Rectal smooth muscle tissue (tissue), 1 donor: ENCODE data around the gene FBXL12.
"Not testable (repeated sequence)": the region's sequence is repeated elsewhere in the genome, so short reads cannot be mapped to it uniquely, and the experiment has no call there.

ENCODE experiments used
- H3K27ac ChIP-seq: one replicate; pipeline ENCODE4 v1.7.0; 2013; ENCODE audit warnings: low read depth, low read length, inconsistent platforms
- H3K27me3 ChIP-seq: one replicate; pipeline ENCODE4 v1.7.0; 2013; ENCODE audit warnings: low read length; ENCODE audit not compliant: control insufficient read depth, insufficient read depth
- H3K36me3 ChIP-seq: one replicate; pipeline ENCODE4 v1.7.0; 2013; ENCODE audit warnings: low read length; ENCODE audit not compliant: control insufficient read depth, insufficient read depth
- H3K4me1 ChIP-seq: one replicate; pipeline ENCODE4 v1.7.0; 2013; ENCODE audit warnings: low read length; ENCODE audit not compliant: control insufficient read depth, insufficient read depth
- H3K4me3 ChIP-seq: one replicate; pipeline ENCODE4 v1.7.0; 2013; ENCODE audit warnings: low read length
- H3K9ac ChIP-seq: one replicate; pipeline ENCODE4 v1.7.0; 2013; ENCODE audit warnings: low read length

Gene FBXL12

DNA sequence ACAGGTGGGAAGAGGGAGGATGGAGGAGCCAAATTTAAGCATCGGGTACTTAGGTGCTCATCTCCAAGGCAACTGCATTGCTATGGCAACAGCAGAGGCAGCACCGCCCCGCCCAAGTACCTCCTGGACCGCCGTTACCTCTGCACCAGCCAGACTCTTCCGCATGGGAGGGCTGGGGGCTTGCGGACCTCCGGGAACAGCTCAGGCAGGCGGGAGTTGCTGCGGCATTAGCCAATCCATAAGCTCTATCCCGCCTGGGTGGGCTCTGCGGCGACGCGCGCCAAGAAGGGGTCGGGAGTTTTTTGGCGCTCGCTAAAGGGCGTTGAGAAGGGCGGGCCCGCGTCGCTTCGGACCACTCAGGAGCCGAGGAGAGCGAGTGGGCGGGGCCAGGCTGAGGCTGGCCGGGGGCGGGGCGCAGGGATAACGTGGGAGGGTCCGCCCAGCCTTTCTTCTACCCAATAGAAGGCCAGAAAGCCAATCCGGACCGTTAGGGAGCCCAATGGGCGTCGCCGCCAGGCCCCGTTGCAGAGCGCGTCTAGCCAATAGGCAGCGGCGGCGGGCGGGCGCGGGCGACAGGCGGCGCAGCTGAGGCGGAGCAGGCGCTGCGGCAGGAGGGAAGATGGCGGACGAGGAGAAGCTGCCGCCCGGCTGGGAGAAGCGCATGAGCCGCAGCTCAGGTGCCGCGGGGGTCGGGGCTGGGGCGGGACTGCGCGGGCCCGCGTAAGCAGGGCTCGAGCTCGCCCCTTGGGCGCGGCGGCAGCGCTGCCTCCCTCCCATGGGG lies 16.0 kb upstream of the FBXL12 start, which contains the start of gene PIN1:
TSS of gene PIN1 (plus strand) at position 593 of the 781 bp plus-strand sequence. CDS start at position 620, 27 bp downstream.
- H3K27me3 ChIP-seq: no peaks in the 10 kb centered on the region
- peaks cover 12% of the 10 kb centered on the region for H3K4me1 ChIP-seq
- H3K9ac ChIP-seq: no peak within 1 kb of the TSS
- H3K27ac ChIP-seq: peak within 1 kb of the TSS; percentile 51
- H3K4me3 ChIP-seq: peak within 1 kb of the TSS; percentile 95
- H3K36me3 ChIP-seq: peaks cover 7% of the 10 kb centered on the region

DNA sequence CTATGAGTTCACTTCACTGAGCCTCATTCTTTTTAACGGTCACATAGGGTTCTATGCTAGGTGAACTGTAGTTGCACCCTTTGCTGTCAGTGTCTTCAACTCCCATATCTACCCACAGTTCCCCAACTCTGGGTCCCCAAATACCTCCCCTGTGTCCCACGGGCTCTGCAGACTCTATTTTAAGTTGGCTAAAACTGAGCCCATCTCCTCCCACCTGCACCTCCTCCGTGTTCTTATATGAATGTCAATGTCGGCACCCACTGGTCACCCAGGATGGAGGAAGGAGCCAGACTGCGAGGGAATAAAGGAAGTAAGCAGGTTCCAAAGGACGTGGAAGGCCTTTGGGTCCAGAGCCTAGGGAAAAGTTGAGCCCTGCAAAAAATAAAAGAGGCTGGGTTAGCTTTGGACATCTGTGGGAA lies 15.4 kb upstream of the FBXL12 start:
- no peak overlapping the region for H3K27ac ChIP-seq
- peaks cover 12% of the 10 kb centered on the region for H3K4me1 ChIP-seq
- peak overlapping the region; percentile 77 for H3K4me3 ChIP-seq
- no peaks in the 10 kb centered on the region for H3K27me3 ChIP-seq
- H3K9ac ChIP-seq: no peak overlapping the region
- peaks cover 7% of the 10 kb centered on the region for H3K36me3 ChIP-seq

DNA sequence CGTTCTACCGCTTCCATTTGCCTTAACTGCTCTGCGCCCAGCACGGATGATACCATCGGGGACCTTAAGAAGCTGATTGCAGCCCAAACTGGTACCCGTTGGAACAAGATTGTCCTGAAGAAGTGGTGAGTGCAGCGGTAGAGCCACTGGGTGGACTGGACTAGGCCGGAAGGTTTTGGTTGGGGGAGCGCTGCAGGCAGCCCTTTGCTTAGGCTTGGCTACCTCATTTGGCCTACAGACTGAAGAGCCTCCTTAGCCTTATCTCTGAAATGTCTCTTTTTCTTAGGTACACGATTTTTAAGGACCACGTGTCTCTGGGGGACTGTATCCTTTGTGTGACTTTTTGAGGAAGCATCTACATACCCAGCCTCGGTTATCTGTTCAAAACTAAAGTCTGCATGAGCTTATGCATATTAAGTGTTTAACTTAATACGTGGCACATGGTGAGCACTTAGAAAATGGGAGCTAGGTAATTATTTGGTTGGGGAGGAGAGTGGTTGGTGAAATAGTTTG lies 9.7 kb upstream of the FBXL12 start:
- Histone ChIP-seq H3K4me3 (peak overlapping the region; percentile 92), H3K4me1 (peaks cover 11% of the 10 kb centered on the region), H3K27me3 (no peaks in the 10 kb centered on the region), H3K36me3 (no peaks in the 10 kb centered on the region), H3K27ac (no peak overlapping the region), H3K9ac (peak overlapping the region; percentile 86)

DNA sequence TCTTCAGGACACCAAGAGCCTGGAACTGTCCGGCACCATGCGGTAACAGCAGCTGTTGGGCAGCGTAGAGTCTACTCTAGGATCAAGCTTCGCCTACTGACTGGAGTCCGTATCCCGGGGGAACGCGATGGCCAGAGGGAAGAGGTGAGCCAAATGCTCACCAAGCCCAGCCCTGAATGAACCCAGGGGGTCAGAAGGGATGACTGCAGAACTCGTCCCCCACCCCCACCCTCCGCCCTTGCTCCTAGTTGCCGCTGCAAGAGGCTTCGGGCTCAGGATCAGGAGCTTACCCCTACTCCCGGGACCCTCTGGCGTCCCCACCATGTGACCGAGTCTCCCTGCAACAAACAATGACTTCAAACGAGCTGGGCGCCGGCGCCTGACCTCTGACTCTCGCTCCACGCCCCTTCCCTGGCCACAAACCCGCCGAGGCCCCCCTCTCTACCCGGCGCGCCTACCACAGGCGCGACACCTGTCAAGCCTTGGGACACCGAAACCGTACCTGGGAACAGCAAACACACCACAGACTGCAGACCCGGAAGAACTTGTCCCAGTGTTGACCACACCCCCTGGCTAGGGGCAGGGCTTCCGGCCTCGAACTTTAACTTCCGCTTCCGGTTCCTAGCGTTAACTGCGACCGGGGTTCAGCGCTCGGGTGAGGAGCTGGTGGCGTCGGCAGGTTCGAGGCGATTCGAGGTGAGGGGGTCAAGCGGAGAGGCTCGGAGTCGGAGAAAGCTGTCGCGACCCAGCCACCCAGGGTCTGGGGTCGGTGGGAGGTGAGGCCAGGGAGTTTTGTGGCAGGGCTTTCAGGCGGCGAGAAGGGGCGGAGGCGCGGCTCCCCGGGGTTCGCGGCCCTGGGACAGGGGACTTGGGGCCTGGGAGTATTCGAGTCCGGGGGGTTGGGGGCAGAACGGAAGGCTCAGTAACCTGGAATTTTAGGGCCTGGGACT lies 8.7 kb upstream of the FBXL12 start, which contains the start of gene UBL5:
TSS of gene UBL5 (plus strand) at position 630 of the 950 bp plus-strand sequence. CDS start 420 bp downstream, outside the sequence.
- Histone ChIP-seq H3K4me1 (peaks cover 11% of the 10 kb centered on the region), H3K27ac (peak within 1 kb of the TSS; percentile 81)

DNA sequence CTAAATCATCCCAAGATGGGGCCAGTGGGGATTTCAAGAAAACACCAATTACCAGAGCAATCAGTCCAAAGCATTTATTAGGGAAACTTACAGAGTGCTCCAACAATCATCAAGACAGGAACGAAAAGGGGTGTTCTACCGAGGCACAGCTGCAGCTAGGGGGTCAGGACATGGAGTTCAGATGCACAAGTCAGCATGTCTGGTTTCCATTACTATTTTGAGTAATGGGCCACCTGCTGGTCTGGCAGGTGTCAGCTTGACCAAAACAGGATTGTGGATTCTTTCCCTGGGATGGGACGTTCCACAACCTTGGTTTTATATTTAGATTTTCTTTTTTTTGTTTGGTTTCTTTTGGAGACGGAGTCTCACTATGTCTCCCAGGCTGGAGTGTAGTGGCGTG lies 4.9 kb upstream of the FBXL12 start:
- H3K27me3 ChIP-seq: no peaks in the 10 kb centered on the region
- H3K9ac ChIP-seq: no peak overlapping the region
- no peak overlapping the region for H3K27ac ChIP-seq
- no peaks in the 10 kb centered on the region for H3K36me3 ChIP-seq
- peaks cover 11% of the 10 kb centered on the region for H3K4me1 ChIP-seq
- no peak overlapping the region for H3K4me3 ChIP-seq

More for the DNA sequence above, 8.7 kb upstream of the FBXL12 start, which contains the start of gene UBL5:
- Histone ChIP-seq H3K4me3 (peak within 1 kb of the TSS; percentile 92), H3K36me3 (no peaks in the 10 kb centered on the region), H3K27me3 (no peaks in the 10 kb centered on the region), H3K9ac (peak within 1 kb of the TSS; percentile 86)

DNA sequence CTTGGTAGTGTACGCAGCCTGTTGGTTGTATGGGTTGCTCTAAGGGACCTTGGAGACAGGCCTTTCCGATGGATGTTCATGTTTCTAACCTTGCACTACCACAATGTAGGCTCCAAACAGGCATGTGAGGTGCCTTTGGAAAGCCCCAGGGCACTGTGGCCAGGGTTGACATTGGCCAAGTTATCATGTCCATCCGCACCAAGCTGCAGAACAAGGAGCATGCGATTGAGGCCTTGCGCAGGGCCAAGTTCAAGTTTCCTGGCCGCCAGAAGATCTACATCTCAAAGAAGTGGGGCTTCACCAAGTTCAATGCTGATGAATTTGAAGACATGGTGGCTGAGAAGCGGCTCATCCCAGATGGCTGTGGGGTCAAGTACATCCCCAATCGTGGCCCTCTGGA lies 1.2 kb upstream of the FBXL12 start:
- H3K4me1 ChIP-seq, H3K36me3 ChIP-seq, H3K27me3 ChIP-seq, H3K9ac ChIP-seq: not testable (repeated sequence)
- Histone ChIP-seq H3K4me3 (peak overlapping the region; percentile 56), H3K27ac (peak overlapping the region; percentile 65)

DNA sequence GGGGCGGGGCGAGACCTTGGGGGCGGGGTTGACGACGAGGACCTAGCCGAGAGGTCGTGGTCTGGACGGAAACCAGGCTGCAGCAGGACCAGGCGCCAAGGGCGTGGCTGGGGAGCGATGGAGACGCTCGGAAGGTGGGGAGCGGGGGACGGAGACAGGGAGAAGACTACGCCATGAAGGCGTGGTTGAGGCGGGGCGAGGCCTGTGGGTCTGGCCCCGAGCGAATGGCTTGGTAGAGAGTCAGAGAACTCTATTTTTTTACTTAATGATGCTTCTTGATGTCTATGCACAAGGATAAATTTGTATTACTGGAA lies 674 bp upstream of the FBXL12 start:
- H3K27me3 ChIP-seq: no peaks in the 10 kb centered on the region
- H3K27ac ChIP-seq: peak overlapping the region; percentile 65
- H3K4me3 ChIP-seq: peak overlapping the region; percentile 56
- H3K4me1 ChIP-seq: peaks cover 8% of the 10 kb centered on the region
- H3K36me3 ChIP-seq: no peaks in the 10 kb centered on the region
- H3K9ac ChIP-seq: no peak overlapping the region

DNA sequence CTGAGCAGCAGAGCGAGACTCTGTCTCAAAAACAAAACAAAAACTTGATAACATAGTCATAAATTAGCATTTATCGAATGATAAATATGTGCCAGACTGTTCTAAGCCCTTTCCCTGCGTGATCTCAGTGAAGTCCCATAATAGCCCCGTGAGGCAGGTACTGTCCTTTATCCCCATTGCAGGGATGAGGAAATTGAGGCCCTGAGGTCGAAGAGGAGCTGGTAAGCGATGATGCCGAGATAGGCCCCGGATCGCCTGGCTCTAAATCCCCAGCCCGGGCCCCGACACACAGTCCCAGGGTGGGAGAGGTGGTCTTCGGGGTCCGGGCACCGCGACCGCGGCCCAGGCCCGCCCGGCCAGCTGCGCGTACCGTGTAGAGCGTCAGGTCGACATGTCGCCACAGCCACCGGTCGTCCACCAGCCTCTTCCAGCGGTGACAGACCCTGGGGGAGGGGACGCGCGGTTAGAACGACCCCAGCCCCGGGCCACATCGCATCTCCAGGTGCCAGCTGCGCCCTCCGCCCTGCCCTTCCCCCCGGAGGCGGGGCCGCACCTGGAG lies 625 bp downstream of the FBXL12 start:
- peak overlapping the region; percentile 92 for H3K9ac ChIP-seq
- H3K27ac ChIP-seq: peak overlapping the region; percentile 98
- H3K27me3 ChIP-seq: no peaks in the 10 kb centered on the region
- no peaks in the 10 kb centered on the region for H3K36me3 ChIP-seq
- peak overlapping the region; percentile 95 for H3K4me3 ChIP-seq
- peaks cover 8% of the 10 kb centered on the region for H3K4me1 ChIP-seq

DNA sequence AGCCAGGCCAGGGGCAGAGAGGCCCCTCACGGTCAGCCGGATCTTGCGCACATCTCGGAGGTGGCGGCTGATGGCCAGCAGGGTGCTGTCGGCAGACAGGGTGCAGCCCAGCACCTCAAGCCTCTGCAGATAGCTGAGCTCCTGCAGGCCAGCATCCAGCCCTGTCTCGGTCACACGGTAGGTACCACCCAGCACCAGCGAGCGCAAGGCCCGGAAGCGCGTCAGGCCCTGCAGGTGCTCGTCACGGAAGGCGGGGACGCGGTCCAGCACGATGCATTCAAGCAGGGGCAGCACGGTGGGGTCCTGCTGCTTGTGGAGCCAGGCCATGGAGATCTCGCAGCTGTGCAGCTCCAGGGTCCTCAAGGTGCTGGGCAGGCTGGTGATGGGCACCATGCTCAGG lies 7.7 kb downstream of the FBXL12 start:
- Histone ChIP-seq H3K4me1 (no peaks in the 10 kb centered on the region), H3K36me3 (peaks cover 19% of the 10 kb centered on the region), H3K27me3 (no peaks in the 10 kb centered on the region), H3K4me3 (no peak overlapping the region), H3K27ac (no peak overlapping the region), H3K9ac (no peak overlapping the region)

DNA sequence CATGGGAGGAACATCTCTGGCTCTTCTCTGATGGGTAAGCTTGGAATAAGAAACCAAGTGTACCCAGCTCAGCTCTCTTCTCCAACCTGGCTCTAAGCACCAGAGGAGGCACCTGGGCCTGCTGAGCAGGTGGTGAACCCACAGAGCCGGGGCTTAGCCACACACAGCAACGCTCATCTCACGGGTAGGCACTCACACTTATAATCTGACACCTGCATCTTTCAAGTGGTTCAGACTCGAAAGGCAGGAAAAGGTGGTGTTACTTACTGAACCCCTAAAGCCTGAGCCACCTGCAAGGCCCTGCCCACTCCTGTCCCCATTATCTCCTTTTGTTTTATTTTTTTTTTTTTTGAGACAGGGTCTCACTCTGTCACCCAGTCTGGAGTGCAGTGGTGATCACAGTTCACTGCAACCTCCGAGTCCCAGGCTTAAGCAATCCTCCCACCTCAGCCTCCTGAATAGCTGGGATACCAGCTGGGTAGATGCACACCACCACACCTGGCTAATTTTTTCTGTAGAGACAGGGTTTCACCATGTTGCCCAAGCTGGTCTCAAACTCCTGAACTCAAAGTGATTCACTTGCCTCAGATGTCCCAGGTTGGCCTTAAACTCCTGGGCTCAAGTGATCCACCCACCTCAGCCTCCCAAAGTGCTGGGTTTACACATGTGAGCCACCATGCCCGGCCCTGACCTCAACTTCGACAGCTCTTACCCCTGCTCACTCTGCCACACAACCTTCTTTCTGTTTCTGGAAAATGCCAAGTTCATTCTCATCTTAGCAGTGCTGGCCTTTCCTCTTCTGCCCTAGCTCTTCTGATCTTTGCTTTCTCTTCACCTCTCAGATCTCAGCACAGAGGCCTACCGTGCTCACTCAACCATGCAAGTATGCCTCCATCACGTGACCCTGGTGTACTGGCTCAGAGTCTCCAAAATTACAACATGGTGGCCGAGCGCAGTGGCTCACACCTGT lies 9.7 kb downstream of the FBXL12 start:
- H3K27me3 ChIP-seq: no peaks in the 10 kb centered on the region
- no peak overlapping the region for H3K27ac ChIP-seq
- H3K36me3 ChIP-seq: peaks cover 20% of the 10 kb centered on the region

DNA sequence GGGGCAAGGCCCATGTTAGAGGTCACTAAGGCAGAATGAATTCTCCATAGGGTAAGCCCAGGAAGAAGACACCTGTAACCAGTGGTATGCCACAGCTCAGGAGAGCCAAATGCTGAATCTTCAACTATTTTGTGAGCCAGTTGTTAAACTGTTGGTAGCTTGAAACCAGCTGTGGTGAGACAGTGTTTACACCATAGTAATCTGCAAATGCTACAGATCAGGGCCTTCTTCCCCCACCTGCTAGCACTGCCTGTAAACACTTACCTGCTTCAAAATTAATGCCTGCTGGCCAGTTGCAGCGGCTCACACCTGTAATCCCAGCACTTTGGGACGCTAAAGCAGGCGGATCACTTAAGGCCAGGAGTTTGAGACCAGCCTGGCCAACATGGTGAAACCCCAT lies 12.1 kb downstream of the FBXL12 start:
- H3K4me1 ChIP-seq: no peaks in the 10 kb centered on the region
- H3K27me3 ChIP-seq: no peaks in the 10 kb centered on the region
- H3K4me3 ChIP-seq: no peak overlapping the region
- no peak overlapping the region for H3K27ac ChIP-seq
- H3K36me3 ChIP-seq: peaks cover 20% of the 10 kb centered on the region
- H3K9ac ChIP-seq: no peak overlapping the region

More for the DNA sequence above, 9.7 kb downstream of the FBXL12 start:
- H3K4me1 ChIP-seq: no peaks in the 10 kb centered on the region
- no peak overlapping the region for H3K4me3 ChIP-seq
- no peak overlapping the region for H3K9ac ChIP-seq
